Endothelial cell of umbilical vein (primary cell): Measurements from ENCODE around the gene PKHD1. TPM values are rescaled to one million over a fixed set of nuclear protein-coding genes. Genes with fewer than 3 reads are reported as not detected.

Experiments
- BruUV-seq: library from RNA; stranded (reverse); fragments of 400-500 nt; replicated peaks from 2 replicates; lab custom pipeline; 2021; lab: Mats Ljungman, UMichigan
- CTCF ChIA-PET: fragments of 300-600, 350-600 bp; sonication (Branson Sonifier 250); formaldehyde crosslinking; loops from one replicate; lab custom pipeline; 2021; ENCODE audit warnings: antibody characterized with exemption, inconsistent platforms; lab: Charles Lee
- POLR2A ChIA-PET: fragments of 300-600, 350-600 bp; sonication (Branson Sonifier 250); formaldehyde crosslinking; loops from one replicate; lab custom pipeline; 2021; ENCODE audit warnings: antibody characterized with exemption, inconsistent platforms; lab: Charles Lee
- DNase-seq: peaks from one replicate; pipeline ENCODE4 v3.0.0-alpha.2; 2011; ENCODE audit warnings: low read depth, low spot score
- FAIRE-seq: peaks from 2 replicates; lab custom pipeline; 2011; peaks lifted over from hg19 to GRCh38; lab: Jason Lieb, UNC
- H2AFZ ChIP-seq: 2 replicates; pipeline ENCODE4 v1.6.0; 2012; ENCODE audit warnings: low read depth, low read length, control low read depth, inconsistent platforms
- H3K27ac ChIP-seq: 2 replicates; pipeline ENCODE4 v1.5.1; 2011; ENCODE audit warnings: low read depth, mild to moderate bottlenecking, control low read depth, low read length, moderate library complexity; ENCODE audit not compliant: insufficient read depth
- H3K27me3 ChIP-seq, 2 experiments: 2 replicates each; pipeline versions ENCODE4 v1.6.0 to v1.6.1; 2011; ENCODE audit warnings: low read length in 2 of 2, mixed read lengths in 1 of 2; ENCODE audit not compliant: control insufficient read depth in 2 of 2, insufficient read depth in 2 of 2
- H3K36me3 ChIP-seq, 2 experiments: 2 replicates in 1 of 2; 3 replicates in 1 of 2; pipeline ENCODE4 v1.5.1; 2011; ENCODE audit warnings: low read length in 2 of 2, mild to moderate bottlenecking in 1 of 2, moderate library complexity in 1 of 2; ENCODE audit not compliant: control insufficient read depth in 2 of 2, insufficient read depth in 2 of 2; ENCODE audit errors: extremely low read depth in 1 of 2
- H3K4me1 ChIP-seq: 3 replicates; pipeline ENCODE4 v1.5.1; 2011; ENCODE audit warnings: mild to moderate bottlenecking, low read length; ENCODE audit not compliant: control insufficient read depth, insufficient read depth; ENCODE audit errors: extremely low read depth
- H3K4me2 ChIP-seq: 2 replicates; pipeline ENCODE4 v1.6.1; 2011; ENCODE audit warnings: low read length, control low read depth, mixed read lengths; ENCODE audit not compliant: insufficient read depth
- H3K4me3 ChIP-seq, 3 experiments: fragments of 200-600 bp in 1 of 3; sonication (generic), shearing (Covaris generic) in 1 of 3; replicated peaks in 1 of 3; 2 replicates each; pipeline ENCODE4 v1.5.1; 2011 to 2016; ENCODE audit warnings: control low read depth in 3 of 3, low read length in 3 of 3, mild to moderate bottlenecking in 2 of 3, inconsistent platforms in 1 of 3, low read depth in 1 of 3, moderate library complexity in 1 of 3; ENCODE audit not compliant: insufficient read depth in 1 of 3
- H3K79me2 ChIP-seq: 2 replicates; pipeline ENCODE4 v1.6.0; 2012; ENCODE audit warnings: low read length, inconsistent platforms; ENCODE audit not compliant: control insufficient read depth, insufficient read depth
- H3K9ac ChIP-seq: replicated peaks from 2 replicates; pipeline ENCODE3; 2011; ENCODE audit warnings: low read length, control low read depth; ENCODE audit not compliant: insufficient read depth; ENCODE audit errors: extremely low read depth
- H3K9me1 ChIP-seq: replicated peaks from 3 replicates; pipeline ENCODE4 v1.6.0; 2011; ENCODE audit warnings: mild to moderate bottlenecking, low read length; ENCODE audit not compliant: control insufficient read depth, insufficient read depth; ENCODE audit errors: extremely low read depth
- H3K9me3 ChIP-seq: replicated peaks from 2 replicates; pipeline ENCODE4 v1.5.1; 2012; ENCODE audit warnings: low read length, inconsistent platforms; ENCODE audit not compliant: control insufficient read depth, insufficient read depth
- H4K20me1 ChIP-seq: replicated peaks from 2 replicates; pipeline ENCODE3; 2011; ENCODE audit warnings: mild to moderate bottlenecking, low read length; ENCODE audit not compliant: control insufficient read depth, insufficient read depth; ENCODE audit errors: extremely low read depth
- CTCF ChIP-seq, 2 donors: IDR thresholded peaks; 1 replicate in 1 of 2; 2 replicates in 1 of 2; pipeline ENCODE4 v1.5.1; 2011; ENCODE audit warnings: low read length in 2 of 2, mild to moderate bottlenecking in 2 of 2, moderate library complexity in 2 of 2, control low read depth in 1 of 2, inconsistent platforms in 1 of 2, low read depth in 1 of 2; ENCODE audit not compliant: insufficient read depth in 1 of 2; ENCODE audit errors: extremely low read depth in 1 of 2
- EZH2 ChIP-seq: IDR thresholded peaks from 2 replicates; pipeline ENCODE4 v1.6.1; 2012; ENCODE audit warnings: borderline replicate concordance, low read depth, mild to moderate bottlenecking, moderate library complexity, low read length, inconsistent platforms; ENCODE audit not compliant: severe bottlenecking
- FOS ChIP-seq: IDR thresholded peaks from 2 replicates; pipeline ENCODE4 v1.6.1; 2011; ENCODE audit warnings: mild to moderate bottlenecking, low read length, moderate library complexity, borderline replicate concordance; ENCODE audit not compliant: insufficient read depth
- GATA2 ChIP-seq: IDR thresholded peaks from 2 replicates; pipeline ENCODE4 v1.7.0; 2011; ENCODE audit warnings: low read depth, mild to moderate bottlenecking, moderate library complexity, mixed read lengths, low read length; ENCODE audit not compliant: insufficient read length, insufficient read depth
- JUN ChIP-seq: IDR thresholded peaks from 2 replicates; pipeline ENCODE4 v1.6.1; 2011; ENCODE audit warnings: borderline replicate concordance, low read depth; ENCODE audit not compliant: insufficient read length, insufficient read depth
- MYC ChIP-seq: IDR thresholded peaks from one replicate; pipeline ENCODE4 v1.6.1; 2011; ENCODE audit warnings: mild to moderate bottlenecking, low read depth, low read length
- POLR2A ChIP-seq: IDR thresholded peaks from 2 replicates; pipeline ENCODE4 v1.6.1; 2012; ENCODE audit warnings: low read depth, mild to moderate bottlenecking, control low read depth, low read length
- POLR2AphosphoS5 ChIP-seq: IDR thresholded peaks from 2 replicates; pipeline ENCODE4 v1.6.1; 2012; ENCODE audit warnings: low read depth, mild to moderate bottlenecking, control low read depth, low read length, moderate library complexity; ENCODE audit not compliant: insufficient read depth
- dilution Hi-C: fragments of 300-500 bp; cut with MboI; formaldehyde crosslinking; loops from one replicate; pipeline ENCODE4 v1.15.0; 2019; ENCODE audit warnings: low sequenced_read_pairs; ENCODE audit not compliant: extremely low pct_ligation_motif_present
- intact Hi-C: fragments of 100-400 bp; cut with micrococcal nuclease; formaldehyde crosslinking; loops from one replicate; pipeline ENCODE4 v1.10.0; 2022
- polyA plus RNA-seq, 4 experiments: library from polyadenylated mRNA; depleted of rRNA in 3 of 4; stranded (reverse) in 3 of 4; unstranded in 1 of 4; fragments of >200 nt; gene quantifications; 2 replicates each; pipeline versions ENCODE4 v1.2.1 to v1.2.3, GENCODE V29; 2011 to 2012; ENCODE audit warnings: missing spikeins in 1 of 4
- total RNA-seq: library from RNA; stranded (reverse); gene quantifications from 2 replicates; pipeline ENCODE4 v1.2.3, GENCODE V29; 2021
- TF ChIP-seq, protein P1 (sequence below): IDR thresholded peaks from 2 replicates; pipeline ENCODE4 v1.6.1; 2011; ENCODE audit not compliant: insufficient read depth, insufficient read length

Gene PKHD1
- total and polyA plus RNA-seq, 2 donors (not counting 3 experiments of a cell fraction or from before 2014, with no cell fraction given), result not detected

DNA sequence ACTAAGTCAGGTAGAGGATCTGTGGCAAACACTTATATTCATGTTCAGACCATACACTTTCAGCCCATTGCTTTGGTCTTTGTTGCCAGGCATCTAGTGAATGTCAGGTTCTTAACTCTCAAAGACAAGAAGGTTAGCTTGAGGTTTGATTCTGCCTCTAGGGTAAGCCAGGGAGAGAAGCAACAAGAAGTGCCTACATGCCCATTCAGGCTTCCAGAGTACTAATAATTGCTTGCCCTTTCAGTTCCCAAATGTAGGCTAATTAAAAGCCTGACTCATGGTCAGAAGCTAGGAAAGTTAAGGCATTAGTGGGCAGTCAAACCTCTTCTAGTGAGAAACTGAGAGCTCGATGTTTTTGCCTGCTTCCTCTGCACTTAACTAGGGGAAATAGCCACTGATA lies 492.4 kb downstream of the PKHD1 start:
- DNase-seq, result no peak
- Histone ChIP-seq H3K4me3 (no peak overlapping the region), H3K27ac (no peak overlapping the region), H3K79me2 (no peaks in the 10 kb centered on the region), H3K9ac (no peak overlapping the region), H3K36me3 (no peaks in the 10 kb centered on the region), H3K9me1 (no peaks in the 10 kb centered on the region), H3K4me2 (no peak overlapping the region), H3K4me1 (no peaks in the 10 kb centered on the region), H2AFZ (no peak overlapping the region), H3K27me3 (no peaks in the 10 kb centered on the region), H3K9me3 (no peaks in the 10 kb centered on the region), H4K20me1 (no peaks in the 10 kb centered on the region)
- TF ChIP-seq JUN (no peak), GATA2 (no peak), FOS (no peak), EZH2 (no peak), CTCF (IDR thresholded peaks at IDR 0.05; ENCODE audit: extremely low read depth in 1 of 2, insufficient read depth in 1 of 2, low read depth in 1 of 2, low read length in 2 of 2) (no peak), POLR2AphosphoS5 (no peak), POLR2A (no peak), MYC (no peak)
- TF ChIP-seq, protein P1, sequence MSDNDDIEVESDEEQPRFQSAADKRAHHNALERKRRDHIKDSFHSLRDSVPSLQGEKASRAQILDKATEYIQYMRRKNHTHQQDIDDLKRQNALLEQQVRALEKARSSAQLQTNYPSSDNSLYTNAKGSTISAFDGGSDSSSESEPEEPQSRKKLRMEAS, result no peak
- intact Hi-C loops (no loop called here), dilution Hi-C loops (no loop called here)
- CTCF ChIA-PET, result no interaction called here
- FAIRE-seq, result no peak
- POLR2A ChIA-PET, result no interaction called here
- no TSS peak for BruUV-seq
